Skin epidermis (tissue), 12 donors: ENCODE measurements around the gene SF3B6.
"Not testable (repeated sequence)": the region's sequence is repeated elsewhere in the genome, so short reads cannot be mapped to it uniquely, and the experiment has no call there.

Experiments
- H3K27ac ChIP-seq, 21 experiments: fragments of 200-600 bp; sonication (generic) in 11 of 21; one replicate each; pipeline ENCODE4 v1.5.0; 2020; ENCODE audit warnings: mild to moderate bottlenecking in 3 of 21, inconsistent platforms in 2 of 21, moderate library complexity in 2 of 21
- H3K4me3 ChIP-seq, 7 experiments: fragments of 200-600 bp; sonication (generic) in 2 of 7; one replicate each; pipeline ENCODE4 v1.5.0; 2020; ENCODE audit warnings: inconsistent platforms in 2 of 7, mild to moderate bottlenecking in 2 of 7, moderate library complexity in 1 of 7

SF3B6 gene

DNA sequence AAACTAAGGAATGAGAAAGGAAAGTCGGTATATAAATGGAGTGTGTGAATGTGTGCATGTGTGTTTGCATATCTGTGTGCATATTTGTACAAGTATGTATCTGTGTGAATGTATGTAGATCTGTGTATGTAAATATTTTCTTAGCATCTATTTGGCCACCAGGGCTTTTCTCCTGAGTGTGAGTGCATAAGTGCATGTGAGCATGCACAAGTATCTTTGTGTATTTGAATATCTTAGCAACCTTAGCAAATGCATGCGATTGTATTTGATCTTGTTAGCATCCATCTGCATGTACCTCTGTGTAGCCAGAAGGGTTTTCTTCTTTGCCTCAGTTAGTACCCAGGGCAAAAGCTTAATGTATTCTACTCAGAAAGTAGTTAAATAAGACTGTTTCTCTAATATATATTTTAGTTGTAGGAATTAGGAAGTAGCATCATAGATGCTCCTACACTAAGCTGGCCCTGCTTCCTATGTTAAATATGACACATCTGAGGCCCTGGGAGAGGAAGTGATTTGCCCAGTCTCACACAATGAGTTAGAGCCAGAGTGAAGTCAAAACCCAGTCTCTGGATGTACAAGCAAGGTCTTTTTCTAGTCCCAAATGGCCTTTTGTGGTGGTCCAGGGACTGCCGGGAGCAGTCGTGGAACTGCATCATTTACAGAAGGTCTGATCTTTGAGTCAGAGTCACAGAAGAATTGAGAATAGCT lies 17.4 kb downstream of the SF3B6 start:
- Histone ChIP-seq H3K4me3 (no peak overlapping the region), H3K27ac (no peak overlapping the region)

DNA sequence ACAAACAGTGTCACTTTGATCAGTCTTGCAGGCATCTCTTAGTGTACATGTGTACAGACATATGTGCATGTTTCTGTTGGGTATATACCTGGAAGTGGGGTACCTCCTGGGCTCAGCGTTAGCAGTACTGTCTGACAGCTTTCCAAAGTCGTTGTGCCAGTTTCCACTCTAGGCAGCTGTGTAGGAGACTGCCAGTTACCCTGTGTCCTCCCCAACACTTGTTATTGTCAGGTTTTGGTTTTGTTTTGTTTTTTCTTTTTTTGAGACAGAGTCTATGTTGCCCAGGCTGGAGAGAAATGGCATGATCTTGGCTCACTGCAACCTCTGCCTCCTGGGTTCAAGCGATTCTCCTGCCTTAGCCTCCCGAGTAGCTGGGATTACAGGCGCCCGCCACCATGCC lies 20.4 kb downstream of the SF3B6 start:
- Histone ChIP-seq H3K27ac (no peak overlapping the region), H3K4me3 (no peak overlapping the region)

DNA sequence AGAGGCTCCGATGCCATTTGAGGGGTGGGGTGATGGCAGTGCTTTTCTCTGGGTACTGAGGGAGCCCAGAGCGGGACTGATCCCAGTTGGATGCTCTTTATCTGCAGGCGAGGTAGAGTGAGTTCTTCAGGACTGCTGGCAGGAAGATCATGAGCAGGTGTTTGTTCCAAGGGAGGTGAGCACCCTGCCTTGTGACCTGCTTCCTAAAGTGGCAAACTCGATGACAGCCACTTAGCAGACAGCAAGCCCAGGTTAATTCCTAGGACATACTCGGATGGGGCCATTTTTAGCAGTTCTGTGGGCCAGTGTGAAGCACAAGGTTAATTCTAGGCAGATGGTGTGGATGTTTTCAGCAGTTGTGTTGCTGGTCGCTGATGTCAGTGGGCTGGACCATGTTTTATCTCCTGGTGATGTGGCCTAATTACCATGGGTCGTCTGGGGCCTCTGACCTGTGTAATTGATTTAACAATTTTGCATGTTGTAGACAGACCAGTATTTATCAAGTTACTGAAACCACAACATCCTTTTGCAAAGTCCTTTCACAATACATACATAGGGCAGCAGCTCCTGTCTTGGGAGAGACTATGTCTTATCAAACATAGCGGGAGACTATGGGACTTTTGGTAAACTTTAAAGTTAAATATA lies 21.6 kb downstream of the SF3B6 start:
- Histone ChIP-seq H3K4me3 (no peak overlapping the region), H3K27ac (no peak overlapping the region)

DNA sequence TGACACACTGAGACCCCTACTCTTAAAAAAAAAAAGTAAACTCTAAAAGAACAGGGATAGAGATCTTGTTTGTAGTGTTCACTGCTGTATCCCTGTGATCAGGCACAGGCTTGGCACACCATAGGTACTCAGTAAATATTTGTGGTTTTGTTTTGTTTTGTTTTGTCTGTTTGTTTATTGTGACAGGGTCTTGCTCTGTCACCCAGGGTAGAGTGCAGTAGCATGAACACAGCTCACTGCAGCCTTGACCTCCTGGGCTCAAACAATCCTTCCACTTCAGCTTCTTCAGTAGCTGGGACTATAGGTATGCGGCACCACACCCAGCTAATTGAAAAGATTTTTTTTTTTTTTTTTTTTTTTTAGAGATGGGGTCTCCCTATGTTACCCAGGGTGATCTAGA lies 23.2 kb downstream of the SF3B6 start:
- Histone ChIP-seq H3K4me3 (no peak overlapping the region), H3K27ac (no peak overlapping the region)

DNA sequence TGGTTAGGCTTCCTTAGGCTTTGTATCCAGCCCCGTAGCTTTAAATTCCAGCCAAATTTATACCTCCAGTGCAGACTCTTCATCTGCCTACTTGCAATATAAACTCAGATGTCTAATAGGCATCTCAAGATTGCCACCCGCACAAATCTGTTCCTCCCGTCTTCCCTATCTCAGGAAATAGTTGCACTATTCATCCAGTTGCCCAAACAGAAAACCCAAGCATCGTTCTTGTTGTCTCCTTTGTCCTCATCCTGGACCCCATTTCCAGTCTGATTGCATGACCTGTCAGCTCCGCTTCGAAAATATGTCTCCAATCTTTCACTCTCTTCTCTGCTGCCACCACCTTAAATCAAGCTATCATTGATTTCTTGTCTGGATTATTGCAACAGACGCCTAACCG lies 24.3 kb downstream of the SF3B6 start:
- H3K4me3 ChIP-seq: no peak overlapping the region

DNA sequence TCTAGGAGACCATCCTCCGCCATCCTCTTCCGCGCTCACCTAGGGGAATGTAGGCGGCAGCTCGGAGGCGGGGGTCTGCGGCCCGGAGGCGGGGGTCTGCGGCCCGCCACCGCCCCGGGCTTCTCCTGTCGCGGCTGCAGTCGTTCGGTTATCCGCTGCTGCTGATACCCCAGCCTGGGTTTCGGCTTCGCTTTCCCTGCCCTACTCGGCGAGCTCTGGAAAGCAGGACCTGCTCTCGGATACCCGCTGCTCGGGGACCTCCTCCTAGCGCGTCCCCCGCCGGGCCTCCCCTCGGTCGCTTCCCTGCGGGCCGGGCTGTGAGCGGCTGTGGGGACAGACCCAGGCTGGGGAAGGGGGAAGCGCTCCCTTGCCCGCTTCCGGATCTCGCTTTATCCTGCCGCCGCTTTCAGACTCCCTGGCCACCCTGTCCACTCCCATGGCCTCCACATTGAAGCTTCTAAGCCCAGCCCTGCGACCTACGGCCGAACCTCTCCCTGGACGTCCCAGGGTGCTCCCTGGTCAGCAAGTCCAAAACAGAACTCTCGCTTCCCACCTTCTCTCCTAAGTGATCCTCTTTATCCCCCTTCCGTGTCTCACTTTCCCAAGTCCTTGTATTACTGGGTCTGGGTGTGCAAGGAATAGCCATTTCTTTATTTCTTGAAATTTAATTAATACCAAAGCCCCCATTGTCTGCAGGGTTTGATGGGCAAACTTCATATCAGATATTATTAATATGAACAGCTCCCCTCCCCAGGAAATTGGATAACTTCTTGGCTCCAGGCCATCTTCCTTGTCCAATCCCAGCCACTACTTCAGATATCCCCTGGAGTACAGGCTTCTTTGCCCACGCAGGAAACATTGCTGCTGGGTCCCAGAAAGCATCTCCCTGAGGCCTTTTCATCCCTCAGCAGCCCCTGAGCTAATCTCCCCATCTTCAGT lies 25.8 kb downstream of the SF3B6 start:
- peak overlapping the region; percentile 52 to 86 (median 77) for H3K4me3 ChIP-seq
- peak overlapping the region in 14 of 21 experiments; percentile 8 to 71 (median 46) for H3K27ac ChIP-seq

More for the DNA sequence above, 24.3 kb downstream of the SF3B6 start:
- no peak overlapping the region for H3K27ac ChIP-seq

DNA sequence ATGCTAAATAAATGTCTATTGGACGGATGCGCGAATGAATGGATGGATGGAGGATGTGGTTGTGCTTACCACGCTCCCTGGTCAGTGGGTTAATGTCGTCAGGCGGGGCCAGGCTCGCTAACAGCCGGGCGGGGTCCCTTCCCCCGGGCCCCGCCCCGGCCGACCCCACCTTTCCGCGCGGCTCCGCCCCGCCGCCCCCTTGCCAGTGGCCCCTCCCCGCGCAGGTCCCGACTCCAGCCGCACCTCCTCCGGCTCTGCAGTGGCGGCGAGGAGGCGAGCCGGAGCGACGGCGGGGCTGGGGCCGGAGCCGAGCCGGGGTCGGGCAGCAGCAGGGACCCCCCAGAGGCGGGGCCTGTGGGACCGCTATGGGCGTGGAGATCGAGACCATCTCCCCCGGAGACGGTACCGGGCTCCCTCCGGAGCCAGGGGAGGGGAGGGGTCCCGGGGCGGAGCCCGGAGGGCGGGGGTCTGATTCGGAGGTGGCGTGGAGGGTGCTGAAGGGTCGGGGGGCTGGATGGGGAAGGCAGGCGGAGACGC lies 26.6 kb downstream of the SF3B6 start, which contains the start of gene FKBP1B:
Gene FKBP1B, plus strand, starts transcription at position 257 of the 537 bp plus-strand sequence. Its CDS starts 109 bp downstream, at position 366.
- H3K4me3 ChIP-seq: peak within 1 kb of the TSS; percentile 52 to 86 (median 77)

DNA sequence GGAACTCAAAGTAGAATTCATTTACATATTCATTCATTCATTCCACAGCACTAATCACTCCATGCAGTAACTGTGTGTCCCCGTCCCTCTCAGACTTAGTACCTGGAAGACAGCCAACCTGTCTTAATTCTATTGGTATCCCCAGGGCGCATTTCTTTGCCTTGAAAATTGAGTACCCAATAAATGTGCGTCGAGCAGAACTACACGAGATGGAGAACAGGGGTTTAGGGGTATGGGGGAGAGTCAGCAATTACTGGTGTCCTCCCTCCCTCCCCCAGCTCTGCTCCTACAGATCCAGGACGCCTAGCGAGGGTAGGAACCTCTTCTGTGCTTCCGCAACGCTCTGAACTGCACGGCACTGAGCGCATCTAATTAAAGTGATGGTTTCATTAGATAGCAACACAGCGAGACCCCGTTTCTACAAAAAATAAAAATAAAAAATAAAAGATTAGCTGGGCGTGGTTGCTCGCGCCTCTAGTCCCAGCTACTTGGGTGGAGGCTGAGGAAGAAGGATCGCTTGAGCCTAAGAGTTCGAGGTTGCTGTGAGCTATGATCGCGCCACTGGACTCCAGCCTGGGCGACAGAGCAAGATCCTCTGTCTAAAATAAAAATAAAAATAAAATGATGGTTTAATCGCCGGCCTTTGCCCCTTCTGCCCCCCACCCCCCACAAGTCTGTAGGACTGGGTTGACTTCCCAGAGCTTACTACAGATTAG lies 27.2 kb downstream of the SF3B6 start:
- Histone ChIP-seq H3K27ac (peak overlapping the region in 2 of 21 experiments; percentile 42 to 47), H3K4me3 (peak overlapping the region; percentile 52 to 86 (median 77))

More for the DNA sequence above, 26.6 kb downstream of the SF3B6 start, which contains the start of gene FKBP1B:
- H3K27ac ChIP-seq: peak within 1 kb of the TSS in 14 of 21 experiments; percentile 8 to 71 (median 46)

DNA sequence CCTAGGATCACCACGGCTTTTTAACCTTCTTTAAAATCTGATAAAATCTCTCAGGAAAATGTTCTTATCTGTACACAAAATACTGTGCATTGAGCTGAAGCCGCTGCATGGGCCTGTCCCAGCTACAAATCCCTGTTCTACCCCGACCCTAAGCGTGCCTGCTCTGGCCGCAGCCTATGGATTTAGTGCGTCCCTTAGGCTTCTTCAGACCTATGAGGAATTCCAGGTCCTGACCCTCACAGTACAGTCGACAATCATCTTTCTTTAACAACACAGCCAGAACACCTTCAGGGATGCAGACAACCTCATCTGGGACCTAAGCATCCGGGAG lies 28.5 kb downstream of the SF3B6 start:
- Histone ChIP-seq H3K4me3 (peak overlapping the region in 3 of 7 experiments; percentile 56 to 70 (median 65)), H3K27ac (no peak overlapping the region)

DNA sequence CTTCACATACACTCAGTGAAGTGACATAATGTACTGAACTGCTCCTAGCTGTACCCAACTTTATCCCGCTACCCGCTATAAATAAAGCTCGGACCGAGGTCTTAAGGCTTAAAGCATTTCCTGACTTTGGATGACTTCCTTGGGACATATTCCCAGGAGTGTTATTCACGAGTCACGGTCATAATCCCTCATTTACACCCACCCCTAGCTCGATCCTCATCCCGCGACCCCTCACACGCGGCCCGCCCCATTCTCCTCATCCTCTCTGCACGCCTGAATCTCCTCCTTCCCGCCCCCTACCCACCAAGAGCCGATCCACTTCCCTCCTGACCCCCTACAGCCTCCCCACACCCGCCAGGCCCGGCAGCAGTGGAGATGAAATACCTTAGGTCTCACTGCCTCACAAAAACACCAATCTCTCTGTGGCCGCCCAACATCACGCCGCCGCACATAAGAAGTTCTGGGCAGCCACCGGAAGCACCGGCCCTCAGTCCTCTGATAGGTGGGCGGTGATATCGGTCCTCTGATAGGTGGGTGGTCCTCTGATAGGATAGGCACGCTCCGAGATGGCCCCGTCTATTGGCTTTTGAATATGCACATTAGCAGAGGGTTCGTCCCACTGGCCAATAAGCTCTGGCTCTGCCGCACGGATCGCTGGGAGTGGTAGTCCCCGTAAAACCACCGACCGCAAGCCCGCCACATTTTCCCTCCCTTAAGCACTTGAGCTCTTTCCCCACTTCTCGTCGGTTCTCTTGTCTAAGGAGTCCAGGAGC lies 29.0 kb downstream of the SF3B6 start, which contains the start of gene WDCP:
Gene WDCP, minus strand, starts transcription at position 462 of the 773 bp plus-strand sequence. CDS start 7,897 bp downstream, outside the sequence.
- peak within 1 kb of the TSS; percentile 54 to 87 (median 65) for H3K4me3 ChIP-seq
- peak within 1 kb of the TSS in 18 of 21 experiments; percentile 14 to 83 (median 71) for H3K27ac ChIP-seq

DNA sequence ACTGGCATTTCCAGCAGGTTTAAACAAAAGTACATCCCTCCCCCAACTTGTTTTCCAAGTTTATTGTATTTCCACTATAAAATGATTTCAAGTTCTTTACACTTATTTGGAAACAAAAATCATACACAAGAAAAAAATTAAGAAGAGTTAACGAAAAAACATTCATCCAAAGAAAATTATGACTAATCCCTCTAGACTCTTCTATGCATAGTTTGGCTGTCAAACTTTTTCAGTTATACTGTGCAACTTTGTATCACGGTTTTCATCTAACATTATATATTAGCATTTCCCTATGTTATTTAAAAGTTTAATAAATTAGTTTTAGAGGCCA lies 29.6 kb downstream of the SF3B6 start:
- H3K4me3 ChIP-seq: peak overlapping the region; percentile 54 to 87 (median 65)
- peak overlapping the region in 9 of 21 experiments; percentile 14 to 82 (median 73) for H3K27ac ChIP-seq

DNA sequence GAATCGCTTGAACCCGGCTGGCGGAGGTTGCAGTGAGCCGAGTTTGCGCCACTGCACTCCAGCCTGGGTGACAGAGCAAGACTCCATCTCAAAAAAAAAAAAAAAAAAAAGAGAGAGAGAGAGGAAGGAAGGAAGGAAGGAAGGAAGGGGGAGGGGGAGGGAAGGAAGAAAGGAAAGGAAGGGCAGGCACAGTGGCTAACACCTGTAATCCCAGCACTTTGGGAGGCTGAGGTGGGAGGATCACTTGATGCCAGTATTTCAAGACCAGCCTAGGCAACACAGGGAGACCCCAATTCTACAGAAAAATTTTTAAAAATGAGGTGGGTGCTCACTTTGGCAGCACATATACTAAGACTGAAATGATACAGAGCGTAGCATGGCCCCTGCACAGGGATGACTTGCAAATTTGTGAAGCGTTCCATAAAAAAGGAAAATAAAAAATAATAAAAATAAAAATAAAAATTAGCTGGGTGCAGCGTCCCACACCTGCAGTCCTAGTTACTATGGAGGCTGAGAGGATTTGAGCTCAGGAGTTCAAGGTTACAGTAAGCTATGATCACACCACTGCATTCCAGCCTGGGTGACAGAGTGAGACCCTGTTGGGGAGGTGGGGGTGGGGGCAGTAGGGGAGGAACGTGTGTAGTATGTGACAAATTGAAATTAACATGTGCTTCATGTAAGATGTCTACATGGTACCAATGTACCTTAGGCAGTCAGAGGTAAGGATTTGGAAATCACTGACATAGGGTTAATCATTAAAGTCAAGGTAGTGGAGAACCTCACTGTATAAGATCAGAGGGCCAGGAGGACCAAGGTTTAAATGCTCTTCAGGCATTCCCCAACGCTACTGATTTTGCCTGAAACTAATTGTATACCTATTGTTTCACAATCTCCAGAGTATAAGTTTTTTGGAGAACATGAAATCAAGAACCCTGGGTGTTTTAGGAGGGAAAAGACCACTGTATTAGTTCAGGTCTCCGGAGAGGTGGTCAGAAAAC lies 30.3 kb downstream of the SF3B6 start:
- Histone ChIP-seq H3K4me3 (peak overlapping the region in 2 of 7 experiments; percentile 65 to 70), H3K27ac (no peak overlapping the region)

DNA sequence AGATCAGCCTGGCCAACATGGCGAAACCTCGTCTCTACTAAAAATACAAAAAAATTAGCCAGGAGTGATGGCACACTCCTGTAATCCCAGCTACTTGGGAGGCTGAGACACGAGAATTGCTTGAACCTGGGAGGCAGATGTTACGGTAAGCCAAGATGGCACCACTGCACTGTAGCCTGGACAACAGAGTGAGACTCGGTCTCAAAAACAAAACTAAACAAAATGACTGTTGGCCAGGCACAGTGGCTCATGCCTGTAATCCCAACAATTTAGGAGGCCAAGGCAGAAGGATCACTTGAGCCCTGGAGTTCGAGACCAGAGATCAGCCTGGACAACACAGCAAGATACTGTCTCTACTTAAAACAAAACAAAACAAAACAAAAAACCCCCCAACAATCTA lies 33.0 kb downstream of the SF3B6 start:
- H3K27ac ChIP-seq, H3K4me3 ChIP-seq: not testable (repeated sequence)

DNA sequence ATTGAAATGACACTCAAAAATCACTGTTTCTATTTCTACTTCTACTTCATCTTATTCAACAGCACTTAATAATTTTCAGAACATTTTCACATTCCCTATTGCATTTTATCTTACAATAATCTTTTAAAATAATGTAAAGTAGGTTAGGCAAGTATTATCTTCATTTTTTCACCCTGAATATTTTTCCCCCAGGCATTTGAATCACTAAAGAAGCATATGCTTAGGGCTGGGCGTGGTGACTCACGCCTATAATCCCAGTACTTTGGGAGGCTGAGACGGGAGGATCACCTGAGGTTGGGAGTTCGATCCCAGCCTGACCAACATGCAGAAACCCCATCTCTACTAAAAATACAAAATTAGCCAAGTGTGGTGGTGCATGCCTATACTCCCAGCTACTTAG lies 35.6 kb downstream of the SF3B6 start:
- Histone ChIP-seq H3K27ac (no peak overlapping the region), H3K4me3 (no peak overlapping the region)

DNA sequence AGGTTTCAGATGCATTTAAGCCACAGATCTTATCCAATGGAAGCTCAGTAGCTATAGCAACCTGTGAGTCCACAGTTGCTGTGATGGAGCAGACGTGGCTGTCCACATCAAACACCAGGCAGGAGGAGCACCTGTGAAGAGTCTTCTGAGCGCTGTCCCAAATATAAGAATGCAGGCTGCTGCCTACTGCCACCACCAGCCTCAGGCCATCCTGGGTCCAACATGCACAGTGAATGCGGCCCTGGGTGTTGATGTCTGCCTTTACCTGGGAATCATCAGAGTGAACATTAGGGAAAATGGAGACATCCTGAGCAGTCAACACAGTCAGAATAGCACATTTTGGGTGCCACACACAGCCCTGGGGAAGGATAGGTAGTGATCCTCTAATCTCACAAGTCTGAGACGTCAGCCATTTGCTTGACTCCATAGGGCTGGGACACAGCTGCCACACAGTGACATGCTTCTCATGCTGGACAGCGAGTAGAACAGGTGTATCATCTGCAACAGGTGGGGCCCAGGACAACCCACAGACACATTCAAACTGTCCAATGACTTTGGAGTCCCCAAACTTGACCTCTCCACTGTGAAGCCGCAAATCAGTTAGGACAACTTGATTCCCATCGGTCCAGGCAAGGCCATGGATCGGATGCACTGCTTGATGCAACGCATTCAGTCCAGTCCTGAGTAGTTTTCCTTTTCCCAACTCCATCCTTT lies 37.2 kb downstream of the SF3B6 start:
- no peak overlapping the region for H3K4me3 ChIP-seq
- no peak overlapping the region for H3K27ac ChIP-seq

DNA sequence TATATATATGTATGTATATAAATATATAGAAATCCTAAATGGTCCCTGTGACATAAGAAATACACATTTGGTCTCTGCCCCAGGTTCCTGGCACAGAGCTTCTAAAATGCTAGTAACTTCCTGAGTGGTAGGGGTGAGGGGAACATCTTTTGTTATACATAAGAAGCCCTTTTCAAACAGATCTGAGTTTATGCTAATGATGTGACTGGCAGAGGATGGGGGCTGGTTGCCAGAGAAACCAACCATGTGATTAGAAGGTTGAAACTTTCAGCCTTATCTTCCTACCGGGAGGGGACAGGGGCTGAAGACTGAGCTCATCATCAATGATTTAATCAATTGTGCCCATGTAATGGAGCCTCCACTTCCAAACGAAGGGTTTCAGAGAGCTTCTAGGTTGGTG lies 49.9 kb downstream of the SF3B6 start:
- Histone ChIP-seq H3K27ac (no peak overlapping the region), H3K4me3 (no peak overlapping the region)
